ENCODE measurements around the gene IVNS1ABP. TPM values are rescaled to one million over a fixed set of nuclear protein-coding genes. Genes with fewer than 3 reads are reported as not detected.

Gene IVNS1ABP
- total and polyA plus RNA-seq, 2 experiments from 2014 or later: 73.5 to 162 TPM

GRCh38 chr1:185351734-185352466 is 34.9 kb upstream of the IVNS1ABP start (continued):
- TF ChIP-seq ZNF462 (CRISPR knock-in tag; IDR thresholded peaks at IDR 0.05) (no peak), ETS1 (IDR thresholded peaks at IDR 0.05) (no peak), STAT1 (IDR thresholded peaks at IDR 0.05; ENCODE audit: unreplicated experiment) (no peak), NANOG (IDR thresholded peaks at IDR 0.05; ENCODE audit: borderline replicate concordance) (no peak), POLR2AphosphoS5 (IDR thresholded peaks at IDR 0.05; ENCODE audit: low read depth) (no peak)

GRCh38 chr1:185350027-185350442 is 33.0 kb upstream of the IVNS1ABP start:
- no peaks in the 10 kb centered on the region for H3K27me3 ChIP-seq (ENCODE audit: insufficient read depth)
- Mint-ChIP-seq H3K9me3 (no peaks in the 10 kb centered on the region), H3K4me3 (no peak overlapping the region), H3K27me3 (ENCODE audit: insufficient read depth, low read depth, poor library complexity) (peaks cover 2% of the 10 kb centered on the region), H3K4me1 (peaks cover 7% of the 10 kb centered on the region), H3K36me3 (ENCODE audit: low read depth) (no peaks in the 10 kb centered on the region), H3K27ac (peak overlapping the region; percentile 8; the same call in 1 of the 2 replicates)
- no peaks in the 10 kb centered on the region for H4K20me1 ChIP-seq (replicated peaks; ENCODE audit: insufficient read depth)
- H2AFZ ChIP-seq: no peak overlapping the region
- H3K36me3 ChIP-seq (ENCODE audit: insufficient read depth): no peaks in the 10 kb centered on the region
- no peaks in the 10 kb centered on the region for H3F3A ChIP-seq (replicated peaks; ENCODE audit: low read depth)
- no peak for ATAC-seq
- H3K4me3 ChIP-seq: no peak overlapping the region
- no peaks in the 10 kb centered on the region for H3K4me1 ChIP-seq (ENCODE audit: insufficient read depth)
- no peak overlapping the region for H3K4me2 ChIP-seq
- no peaks in the 10 kb centered on the region for H3K9me2 ChIP-seq (ENCODE audit: insufficient read depth)
- no peaks in the 10 kb centered on the region for H3K79me2 ChIP-seq (replicated peaks; ENCODE audit: insufficient read depth)
- DNase-seq (ENCODE audit: low spot score): no peak
- H3K27ac ChIP-seq (ENCODE audit: low read depth): no peak overlapping the region
- TF ChIP-seq CREB1 (CRISPR knock-in tag; IDR thresholded peaks at IDR 0.05; ENCODE audit: low read depth) (no peak), NANOG (IDR thresholded peaks at IDR 0.05; ENCODE audit: borderline replicate concordance) (no peak), ETS1 (IDR thresholded peaks at IDR 0.05) (no peak), ZNF462 (CRISPR knock-in tag; IDR thresholded peaks at IDR 0.05) (no peak)
